Epithelial cell of proximal tubule (primary cell): ENCODE measurements around the gene SLC22A25. TPM values are rescaled to one million over a fixed set of nuclear protein-coding genes. Genes with fewer than 3 reads are reported as not detected.
"Not testable (repeated sequence)": the region's sequence is repeated elsewhere in the genome, so short reads cannot be mapped to it uniquely, and the experiment has no call there.

ENCODE experiments used
- DNase-seq: peaks from one replicate; pipeline ENCODE4 v3.0.0-alpha.2; 2011; ENCODE audit warnings: low read depth
- H3K4me3 ChIP-seq: 2 replicates; pipeline ENCODE4 v1.5.1; 2011; ENCODE audit warnings: low read depth, mild to moderate bottlenecking, low read length
- total RNA-seq: library from RNA; depleted of rRNA; stranded (reverse); fragments of >200 nt; gene quantifications from 2 replicates; pipeline ENCODE4 v1.2.3, GENCODE V29; 2015
- TF ChIP-seq, protein P1 (sequence below): conservative IDR thresholded peaks from 2 replicates; pipeline ENCODE4 v1.5.1; 2012; ENCODE audit warnings: low read depth, mild to moderate bottlenecking, low read length

SLC22A25 gene
- total RNA-seq, 1 donor from 2014 or later = not detected

GRCh38 chr11:63273685-63274084 is 30.3 kb upstream of the SLC22A25 start:
- H3K4me3 ChIP-seq = no peak overlapping the region
- DNase-seq = no peak
- TF ChIP-seq, protein P1, sequence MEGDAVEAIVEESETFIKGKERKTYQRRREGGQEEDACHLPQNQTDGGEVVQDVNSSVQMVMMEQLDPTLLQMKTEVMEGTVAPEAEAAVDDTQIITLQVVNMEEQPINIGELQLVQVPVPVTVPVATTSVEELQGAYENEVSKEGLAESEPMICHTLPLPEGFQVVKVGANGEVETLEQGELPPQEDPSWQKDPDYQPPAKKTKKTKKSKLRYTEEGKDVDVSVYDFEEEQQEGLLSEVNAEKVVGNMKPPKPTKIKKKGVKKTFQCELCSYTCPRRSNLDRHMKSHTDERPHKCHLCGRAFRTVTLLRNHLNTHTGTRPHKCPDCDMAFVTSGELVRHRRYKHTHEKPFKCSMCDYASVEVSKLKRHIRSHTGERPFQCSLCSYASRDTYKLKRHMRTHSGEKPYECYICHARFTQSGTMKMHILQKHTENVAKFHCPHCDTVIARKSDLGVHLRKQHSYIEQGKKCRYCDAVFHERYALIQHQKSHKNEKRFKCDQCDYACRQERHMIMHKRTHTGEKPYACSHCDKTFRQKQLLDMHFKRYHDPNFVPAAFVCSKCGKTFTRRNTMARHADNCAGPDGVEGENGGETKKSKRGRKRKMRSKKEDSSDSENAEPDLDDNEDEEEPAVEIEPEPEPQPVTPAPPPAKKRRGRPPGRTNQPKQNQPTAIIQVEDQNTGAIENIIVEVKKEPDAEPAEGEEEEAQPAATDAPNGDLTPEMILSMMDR = no peak

GRCh38 chr11:63262547-63262946 is 19.1 kb upstream of the SLC22A25 start:
- TF ChIP-seq, protein P1 = no peak
- no peak overlapping the region for H3K4me3 ChIP-seq
- no peak for DNase-seq

GRCh38 chr11:63251312-63251711 is 7.9 kb upstream of the SLC22A25 start:
- TF ChIP-seq, protein P1 = no peak
- H3K4me3 ChIP-seq = no peak overlapping the region
- no peak for DNase-seq

GRCh38 chr11:63250162-63251050 is 7.0 kb upstream of the SLC22A25 start:
- no peak overlapping the region for H3K4me3 ChIP-seq
- TF ChIP-seq, protein P1 = no peak

GRCh38 chr11:63248966-63249365 is 5.6 kb upstream of the SLC22A25 start:
- DNase-seq = no peak
- TF ChIP-seq, protein P1 = no peak
- no peak overlapping the region for H3K4me3 ChIP-seq

More at GRCh38 chr11:63250162-63251050, 7.0 kb upstream of the SLC22A25 start:
- DNase-seq = no peak

DNA sequence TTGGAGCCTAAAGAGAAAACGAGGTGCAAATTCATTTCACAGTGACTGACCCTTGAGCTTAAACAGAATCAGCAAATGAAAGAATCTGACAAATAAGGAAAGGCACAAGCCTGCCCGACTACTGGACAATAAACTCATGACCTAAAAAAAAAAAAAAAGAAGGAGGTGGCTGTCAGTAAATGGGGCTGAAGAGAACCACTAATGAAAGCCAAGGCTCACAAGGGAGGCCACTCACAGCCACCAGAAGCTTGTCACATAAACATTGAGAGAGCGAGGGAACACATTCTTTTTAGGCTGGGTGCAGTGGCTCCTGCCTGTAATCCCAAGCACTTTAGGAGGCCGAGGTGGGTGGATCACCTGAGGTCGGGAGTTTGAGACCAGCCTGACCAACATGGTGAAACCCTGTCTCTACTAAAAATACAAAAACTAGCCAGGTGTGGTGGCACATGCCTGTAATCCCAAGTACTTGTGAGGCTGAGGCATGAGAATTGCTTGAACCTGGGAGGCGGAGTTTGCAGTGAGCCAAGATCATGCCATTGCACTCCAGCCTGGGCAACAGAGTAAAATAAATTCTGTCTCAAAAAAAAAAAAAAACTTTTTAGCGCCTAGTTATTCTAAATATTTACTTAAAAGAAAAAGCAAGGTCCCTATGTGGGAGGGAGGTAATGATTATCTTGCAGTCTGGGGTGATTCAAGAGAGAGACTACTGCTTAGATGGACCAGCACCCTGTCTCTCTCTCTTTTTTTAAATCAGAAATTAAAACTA is 4.0 kb upstream of the SLC22A25 start:
- H3K4me3 ChIP-seq, DNase-seq: not testable (repeated sequence)

GRCh38 chr11:63246045-63246444 is 2.6 kb upstream of the SLC22A25 start:
- TF ChIP-seq, protein P1 = no peak
- DNase-seq = no peak
- H3K4me3 ChIP-seq = no peak overlapping the region
